Measurements from ENCODE around the gene NEURL2.

- no peak for TF ChIP-seq CTCF (IDR thresholded peaks at IDR 0.05)
- TF ChIP-seq POLR2A (IDR thresholded peaks at IDR 0.05) = no peak
These were observed 28.8 kb upstream of the NEURL2 start for GRCh38 chr20:45919542-45920399.

Data from body of pancreas (tissue), 4 donors.